NT2/D1 (cell line): ENCODE results near the gene ACSL5.

Experiments used
- YY1 ChIP-seq: IDR thresholded peaks from 2 replicates; pipeline ENCODE4 v1.6.1; 2011; ENCODE audit not compliant: insufficient read length, insufficient read depth
- ZNF274 ChIP-seq: IDR thresholded peaks from 2 replicates; pipeline ENCODE4 v1.6.1; 2011; ENCODE audit warnings: mild to moderate bottlenecking, low read depth, low read length

- TF ChIP-seq YY1: no peak
- TF ChIP-seq ZNF274: no peak
These were observed 73.7 kb downstream of the ACSL5 start for GRCh38 chr10:112447620-112447928.
